GM20431 (cell line): ENCODE data around the gene CCDC170.
"Not testable (repeated sequence)": the region's sequence is repeated elsewhere in the genome, so short reads cannot be mapped to it uniquely, and the experiment has no call there.

ENCODE experiments used
- in situ Hi-C: fragments of 300-500 bp; cut with MseI, MboI; formaldehyde crosslinking; loops from one replicate; pipeline ENCODE4 v1.15.0; 2020; ENCODE audit warnings: low sequenced_read_pairs; ENCODE audit not compliant: unreplicated experiment

Gene CCDC170

DNA sequence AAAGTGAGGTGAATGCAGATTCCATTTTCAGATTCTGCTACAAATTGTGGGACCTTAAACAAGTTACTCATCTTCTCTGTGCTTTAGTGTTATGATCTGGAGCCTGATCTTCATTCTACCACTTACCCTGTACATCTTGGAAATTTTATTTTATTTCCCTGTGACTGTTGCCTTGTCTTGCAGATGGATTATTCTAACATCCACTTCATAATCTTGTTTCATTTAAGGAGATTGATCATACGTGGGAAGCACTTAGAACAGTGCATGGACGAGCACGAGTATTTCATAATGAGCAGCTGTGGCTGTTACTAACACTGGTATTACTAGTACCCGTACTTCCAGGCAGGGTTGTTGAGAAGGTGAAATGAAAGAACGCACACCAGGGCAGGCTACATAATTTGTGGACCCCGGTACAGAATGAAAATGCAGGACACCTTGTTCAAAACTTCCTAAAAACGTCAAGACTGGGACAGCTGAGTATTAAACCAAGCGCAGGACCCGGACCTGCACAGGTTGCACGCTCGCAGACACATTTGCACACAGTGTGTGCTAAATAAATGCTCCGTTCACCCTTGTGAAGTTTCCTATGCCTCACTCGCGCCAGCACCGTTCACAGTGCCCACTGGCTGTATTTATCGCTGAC lies 535 bp upstream of the CCDC170 start:
- in situ Hi-C loops, result no loop called here

- in situ Hi-C loops, result no loop called here
Observed at GRCh38 chr6:151494235-151494935, 568 bp downstream of the CCDC170 start.

- in situ Hi-C loops, result no loop called here
Observed at GRCh38 chr6:151494936-151495320, 1.1 kb downstream of the CCDC170 start.

DNA sequence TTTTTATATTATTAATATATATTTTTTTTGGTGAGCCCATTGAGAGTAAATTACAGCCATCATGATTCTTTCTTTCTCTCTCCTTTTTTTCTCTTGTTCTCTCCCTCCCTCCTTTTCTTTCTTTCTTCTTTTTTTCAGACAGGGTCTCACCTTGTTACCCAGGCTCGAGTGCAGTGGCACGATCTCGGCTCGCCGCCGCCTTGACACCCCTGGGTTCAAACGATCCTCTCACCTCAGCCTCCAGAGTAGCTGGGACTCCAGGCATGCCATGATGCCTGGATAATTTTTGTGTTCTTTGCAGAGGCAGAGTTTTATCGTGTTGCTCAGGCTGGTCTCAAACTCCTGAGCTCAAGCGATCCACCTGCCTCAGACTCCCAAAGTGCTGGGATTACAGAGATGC lies 1.6 kb downstream of the CCDC170 start:
- in situ Hi-C loops, result no loop called here

DNA sequence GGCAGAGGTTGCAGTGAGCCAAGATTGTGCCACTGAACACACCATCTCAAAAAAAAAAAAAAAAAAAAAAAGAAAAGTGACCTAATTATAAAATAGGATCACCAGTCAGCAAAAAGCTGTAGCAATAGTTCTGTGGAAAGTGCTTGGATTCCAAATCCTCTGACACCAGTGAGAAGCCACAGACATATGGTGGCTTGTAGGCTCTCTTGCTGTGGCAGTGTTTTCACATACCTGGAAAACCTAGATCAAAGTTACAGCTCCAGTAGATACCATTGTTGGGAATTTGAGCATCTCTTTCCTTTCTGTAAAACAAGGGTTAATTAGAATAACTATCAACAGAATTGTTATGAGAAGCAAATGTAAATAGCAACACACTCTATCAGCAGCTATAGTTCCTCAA lies 4.1 kb downstream of the CCDC170 start:
- in situ Hi-C loops, result no loop called here

DNA sequence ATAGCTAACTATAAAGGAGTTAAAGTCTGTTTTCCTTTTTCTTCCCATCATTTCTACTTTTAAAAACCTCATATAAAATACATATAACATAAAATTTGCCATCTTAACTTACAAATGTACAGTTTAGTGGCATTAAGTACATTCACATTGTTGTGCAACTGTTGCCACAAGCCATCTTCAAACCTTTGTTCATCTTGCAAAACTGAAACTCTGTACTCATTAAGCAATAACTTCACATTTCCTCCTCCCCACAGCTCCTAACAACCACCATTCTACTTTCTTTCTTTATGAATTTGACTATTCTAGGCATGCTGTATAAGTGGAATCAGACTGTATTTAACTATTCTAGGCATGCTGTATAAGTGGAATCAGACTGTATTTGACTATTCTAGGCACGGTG lies 4.5 kb downstream of the CCDC170 start:
- in situ Hi-C loops, result no loop called here

- in situ Hi-C loops, result no loop called here
Observed at GRCh38 chr6:151499551-151499950, 5.7 kb downstream of the CCDC170 start.

GRCh38 chr6:151501511-151502136 lies 7.8 kb downstream of the CCDC170 start:
- in situ Hi-C loops, result no loop called here

DNA sequence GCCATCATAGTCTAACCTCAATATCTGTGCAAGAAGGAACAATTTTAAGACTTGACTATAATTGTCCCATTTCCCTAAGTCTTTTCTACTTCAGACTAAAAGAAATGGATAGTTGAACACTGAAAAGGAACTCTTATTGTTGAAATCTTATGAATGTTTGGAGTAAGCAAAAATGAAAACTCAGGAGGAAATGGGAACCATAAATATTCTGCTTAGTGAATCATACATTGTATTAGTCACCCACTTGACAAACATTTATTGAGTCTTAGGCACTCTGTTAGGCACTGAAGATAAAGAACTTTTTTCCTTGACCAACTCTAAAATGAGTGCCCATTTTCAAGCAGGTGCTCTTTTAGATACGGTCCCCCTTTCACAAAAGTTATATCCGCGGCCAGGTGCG lies 8.7 kb downstream of the CCDC170 start:
- in situ Hi-C loops, result no loop called here

- in situ Hi-C loops, result no loop called here
Observed at GRCh38 chr6:151506761-151507160, 12.9 kb downstream of the CCDC170 start.

GRCh38 chr6:151509048-151509447 lies 15.2 kb downstream of the CCDC170 start:
- in situ Hi-C loops, result no loop called here

DNA sequence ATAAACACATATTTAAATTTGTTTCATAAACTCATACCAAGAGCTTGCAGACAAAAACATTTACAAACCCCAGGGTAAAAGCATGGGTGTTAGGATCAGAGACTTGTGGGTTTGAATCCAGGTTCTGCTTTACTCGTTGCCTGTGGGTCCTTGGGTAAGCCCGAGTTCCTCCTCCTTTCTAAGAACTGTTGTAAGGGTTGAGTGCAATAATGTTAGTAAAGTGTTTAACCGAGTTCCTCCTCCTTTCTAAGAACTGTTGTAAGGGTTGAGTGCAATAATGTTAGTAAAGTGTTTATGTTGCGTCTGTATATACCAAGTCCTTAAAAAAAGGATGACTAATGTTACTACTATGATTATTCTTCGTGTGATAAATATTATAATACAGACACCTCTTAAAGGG lies 18.7 kb downstream of the CCDC170 start:
- in situ Hi-C loops, result no loop called here

DNA sequence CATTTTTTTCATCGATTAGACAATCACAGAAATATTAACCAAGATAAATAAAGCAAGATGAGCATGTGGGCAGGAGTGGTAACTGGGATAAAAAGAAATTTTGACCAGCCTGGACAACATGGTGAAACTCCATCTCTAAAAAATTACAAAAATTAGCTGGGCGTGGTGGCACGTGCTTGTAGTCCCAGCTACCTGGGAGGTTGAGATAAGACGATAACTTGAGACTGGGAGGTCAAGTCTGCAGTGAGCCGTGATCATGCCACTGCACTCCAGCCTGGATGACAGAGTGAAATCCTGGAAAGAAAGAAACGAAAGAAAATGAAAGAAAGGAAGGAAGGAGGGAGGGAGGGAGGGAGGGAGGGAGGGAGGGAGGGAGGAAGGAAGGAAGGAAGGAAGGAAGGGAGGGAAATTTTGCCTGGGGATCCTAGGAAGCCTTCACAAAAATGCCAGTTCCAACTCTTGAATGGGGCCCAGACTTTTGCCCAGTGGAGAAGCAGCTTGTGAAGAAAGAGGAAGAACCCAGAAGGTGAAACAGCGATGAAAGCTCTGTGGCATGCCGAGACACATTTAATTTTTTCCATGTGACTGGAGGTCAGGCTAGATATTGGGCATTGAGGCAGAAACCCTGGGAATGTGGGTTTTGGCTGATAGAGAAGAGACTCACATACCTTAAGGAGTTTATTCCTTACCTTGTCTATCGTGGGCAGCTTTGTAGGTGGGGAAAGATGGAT lies 20.3 kb downstream of the CCDC170 start:
- in situ Hi-C loops, result no loop called here

GRCh38 chr6:151518992-151519391 lies 25.2 kb downstream of the CCDC170 start:
- in situ Hi-C loops, result not testable (repeated sequence)

GRCh38 chr6:151523034-151523433 lies 29.2 kb downstream of the CCDC170 start:
- in situ Hi-C loops, result no loop called here

DNA sequence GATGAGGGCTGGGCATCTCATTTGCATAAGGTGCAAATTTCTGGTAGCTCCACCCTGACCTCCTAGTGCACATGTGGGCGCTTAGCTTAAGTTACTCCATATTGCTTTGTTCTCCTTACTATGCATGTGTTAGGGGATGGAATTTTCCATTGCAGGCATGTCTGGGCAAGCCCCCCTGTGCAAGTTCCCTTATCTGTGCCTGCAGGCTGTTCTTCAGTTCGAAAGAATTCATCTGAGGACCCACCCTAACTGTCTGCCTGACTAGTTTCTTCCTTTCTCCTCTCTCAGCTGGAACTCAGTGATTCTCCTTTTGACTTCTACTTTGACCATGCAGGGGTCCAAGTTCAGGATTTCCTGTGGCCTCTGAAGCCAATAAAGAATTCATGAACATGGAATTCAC lies 30.2 kb downstream of the CCDC170 start:
- in situ Hi-C loops, result no loop called here

DNA sequence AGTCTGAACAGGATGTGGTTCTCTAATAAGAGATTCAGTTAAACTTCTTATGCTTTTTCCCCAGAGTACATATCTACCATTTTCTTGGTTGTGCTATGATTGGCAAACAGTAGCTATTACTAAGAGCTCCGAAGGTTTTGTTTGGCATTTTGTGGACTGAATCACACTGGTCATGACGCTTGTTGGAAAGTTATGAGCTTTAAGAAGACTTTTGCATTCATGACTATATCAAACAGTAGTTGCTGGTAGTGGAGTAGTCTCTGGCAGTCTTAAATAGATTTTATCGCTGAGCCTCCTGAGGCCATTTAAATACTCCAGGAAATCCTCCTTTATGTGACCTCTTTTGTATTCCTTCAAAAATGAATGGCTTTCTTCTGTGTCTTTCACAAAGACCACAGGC lies 40.8 kb downstream of the CCDC170 start:
- in situ Hi-C loops, result no loop called here

- in situ Hi-C loops, result no loop called here
Observed at GRCh38 chr6:151535476-151536187, 41.8 kb downstream of the CCDC170 start.

- in situ Hi-C loops, result no loop called here
Observed at GRCh38 chr6:151536188-151536479, 42.3 kb downstream of the CCDC170 start.

- in situ Hi-C loops, result no loop called here
Observed at GRCh38 chr6:151537556-151537955, 43.7 kb downstream of the CCDC170 start.
